HepG2 (cell line): ENCODE data around the gene ADGRF5. TPM values are rescaled to one million over a fixed set of nuclear protein-coding genes. Genes with fewer than 3 reads are reported as not detected.

Experiments used
- CREM ChIP-seq, 2 experiments: sonication (generic) in 1 of 2; formaldehyde crosslinking in 1 of 2; IDR thresholded peaks; 2 replicates each; pipeline versions ENCODE4 v1.4.0 to v1.6.1; 2016 to 2020; ENCODE audit warnings: antibody characterized with exemption in 1 of 2, mild to moderate bottlenecking in 1 of 2, missing genetic modification reagents in 1 of 2
- EEA1 ChIP-seq: sonication (generic); formaldehyde crosslinking; IDR thresholded peaks from 2 replicates; pipeline ENCODE4 v1.5.1; 2020; ENCODE audit warnings: mild to moderate bottlenecking, missing genetic modification reagents, borderline replicate concordance
- ESRRA ChIP-seq: sonication (generic); formaldehyde crosslinking; IDR thresholded peaks from 2 replicates; pipeline ENCODE4 v1.5.1; 2020; ENCODE audit warnings: mild to moderate bottlenecking, low read depth, missing genetic modification reagents
- HNF1B ChIP-seq: sonication (generic); formaldehyde crosslinking; IDR thresholded peaks from 2 replicates; pipeline ENCODE4 v1.5.1; 2020; ENCODE audit warnings: mild to moderate bottlenecking, moderate library complexity, missing genetic modification reagents
- HOXA3 ChIP-seq: sonication (generic); formaldehyde crosslinking; IDR thresholded peaks from 2 replicates; pipeline ENCODE4 v1.5.0; 2020; ENCODE audit warnings: missing genetic modification reagents
- KLF6 ChIP-seq: IDR thresholded peaks from 2 replicates; pipeline ENCODE4 v1.8.0; 2016; ENCODE audit warnings: missing biosample characterization, missing genetic modification reagents
- KMT2B ChIP-seq: IDR thresholded peaks from 2 replicates; pipeline ENCODE4 v1.6.1; 2016; ENCODE audit warnings: missing genetic modification reagents, missing compliant biosample characterization
- NCOA5 ChIP-seq: sonication (generic); formaldehyde crosslinking; IDR thresholded peaks from 2 replicates; pipeline ENCODE4 v1.4.0; 2020; ENCODE audit warnings: missing genetic modification reagents
- REXO4 ChIP-seq: sonication (generic); formaldehyde crosslinking; IDR thresholded peaks from 2 replicates; pipeline ENCODE4 v1.8.0; 2022; ENCODE audit warnings: missing genetic modification reagents, mild to moderate bottlenecking, borderline replicate concordance
- SUZ12 ChIP-seq: fragments of 150-350 bp; IDR thresholded peaks from 2 replicates; pipeline ENCODE4 v1.6.1; 2014; ENCODE audit warnings: low read depth, low read length
- TEAD3 ChIP-seq: optimal IDR thresholded peaks from 2 replicates; pipeline ENCODE3; 2016; ENCODE audit warnings: borderline replicate concordance
- ZBTB21 ChIP-seq: sonication (generic); formaldehyde crosslinking; IDR thresholded peaks from 2 replicates; pipeline ENCODE4 v1.4.0; 2020; ENCODE audit warnings: missing genetic modification reagents
- ZNF207 ChIP-seq: fragments of 450-650 bp; IDR thresholded peaks from 2 replicates; pipeline ENCODE4 v1.6.1; 2016; ENCODE audit warnings: antibody characterized with exemption, borderline replicate concordance
- ZNF362 ChIP-seq: sonication (generic); formaldehyde crosslinking; IDR thresholded peaks from 2 replicates; pipeline ENCODE4 v1.4.0; 2020; ENCODE audit warnings: missing genetic modification reagents, mild to moderate bottlenecking, borderline replicate concordance
- ZNF644 ChIP-seq: IDR thresholded peaks from 2 replicates; pipeline ENCODE4 v1.6.1; 2016; ENCODE audit warnings: low read depth
- ZNF816 ChIP-seq: sonication (generic); formaldehyde crosslinking; IDR thresholded peaks from 2 replicates; pipeline ENCODE4 v1.8.0; 2022; ENCODE audit warnings: missing genetic modification reagents, mild to moderate bottlenecking, borderline replicate concordance
- ZNF83 ChIP-seq: sonication (generic); formaldehyde crosslinking; IDR thresholded peaks from 2 replicates; pipeline ENCODE4 v1.4.0; 2020; ENCODE audit warnings: missing genetic modification reagents, mild to moderate bottlenecking, borderline replicate concordance
- ZNF879 ChIP-seq: sonication (generic); formaldehyde crosslinking; IDR thresholded peaks from 2 replicates; pipeline ENCODE4 v1.8.1; 2023; ENCODE audit warnings: missing genetic modification reagents
- ZSCAN20 ChIP-seq: sonication (generic); formaldehyde crosslinking; IDR thresholded peaks from 2 replicates; pipeline ENCODE4 v1.4.0; 2020; ENCODE audit warnings: missing genetic modification reagents, mild to moderate bottlenecking, borderline replicate concordance
- polyA plus RNA-seq, 8 experiments: library from polyadenylated mRNA; depleted of rRNA in 3 of 8; stranded (reverse) in 7 of 8; unstranded in 1 of 8; fragments of >200 nt; fragmentation: Illumina TruSeq in 4 of 8; extraction: Trizol in 4 of 8; gene quantifications; 2 replicates each; pipeline versions ENCODE4 v1.2.1 to v1.2.3, GENCODE V29; 2011 to 2016; ENCODE audit warnings: low read depth in 4 of 8, missing spikeins in 1 of 8, mixed read lengths in 1 of 8; ENCODE audit not compliant: insufficient read depth in 1 of 8
- total RNA-seq, 5 experiments: library from RNA; depleted of rRNA; stranded (reverse); fragments of >200 nt; fragmentation: Illumina TruSeq; extraction: Trizol; gene quantifications; 2 replicates each; pipeline ENCODE4 v1.2.3, GENCODE V29; 2016; ENCODE audit warnings: low read depth in 1 of 5
- TF ChIP-seq, protein P1 (sequence below): sonication (generic); formaldehyde crosslinking; IDR thresholded peaks from 2 replicates; pipeline ENCODE4 v1.4.0; 2020; ENCODE audit warnings: missing genetic modification reagents, borderline replicate concordance
- TF ChIP-seq, protein P2 (sequence below), 2 experiments: sonication (generic) in 1 of 2; formaldehyde crosslinking in 1 of 2; IDR thresholded peaks; 2 replicates each; pipeline versions ENCODE4 v1.5.1 to v1.6.1; 2011 to 2020; ENCODE audit warnings: borderline replicate concordance in 1 of 2, low read depth in 1 of 2, low read length in 1 of 2, mild to moderate bottlenecking in 1 of 2, missing genetic modification reagents in 1 of 2, moderate library complexity in 1 of 2

The ADGRF5 gene
- total and polyA plus RNA-seq, 2 of the 13 experiments (the other 11 are each of a cell fraction or from before 2014, with no cell fraction given): not detected

GRCh38 chr6:46848684-46849360 is 72.9 kb downstream of the ADGRF5 start (continued):
- TF ChIP-seq HNF1B (CRISPR knock-in tag) (peak; percentile 74; the same call in 1 of the 2 replicates), NCOA5 (no peak), KMT2B (CRISPR knock-in tag) (no peak), ZNF644 (0 out of 2 replicates have a peak, but pooled peaks have one; percentile 42), SUZ12 (no peak), ZNF816 (CRISPR knock-in tag) (no peak), ZNF83 (CRISPR knock-in tag) (no peak), ZNF362 (peak; percentile 34; the same call in 1 of the 2 replicates), ZBTB21 (no peak), HOXA3 (peak; percentile 34; the same call in 1 of the 2 replicates), ZSCAN20 (no peak), ZNF879 (no peak), EEA1 (no peak), REXO4 (CRISPR knock-in tag) (no peak), ZNF207 (no peak), CREM (IDR thresholded peaks at IDR 0.05) (no peak), CREM (CRISPR knock-in tag; IDR thresholded peaks at IDR 0.05) (no peak), KLF6 (CRISPR knock-in tag) (no peak), TEAD3 (CRISPR knock-in tag) (peak; percentile 76), ESRRA (CRISPR knock-in tag) (peak; percentile 43; the same call in 1 of the 2 replicates)
- TF ChIP-seq, protein P1, sequence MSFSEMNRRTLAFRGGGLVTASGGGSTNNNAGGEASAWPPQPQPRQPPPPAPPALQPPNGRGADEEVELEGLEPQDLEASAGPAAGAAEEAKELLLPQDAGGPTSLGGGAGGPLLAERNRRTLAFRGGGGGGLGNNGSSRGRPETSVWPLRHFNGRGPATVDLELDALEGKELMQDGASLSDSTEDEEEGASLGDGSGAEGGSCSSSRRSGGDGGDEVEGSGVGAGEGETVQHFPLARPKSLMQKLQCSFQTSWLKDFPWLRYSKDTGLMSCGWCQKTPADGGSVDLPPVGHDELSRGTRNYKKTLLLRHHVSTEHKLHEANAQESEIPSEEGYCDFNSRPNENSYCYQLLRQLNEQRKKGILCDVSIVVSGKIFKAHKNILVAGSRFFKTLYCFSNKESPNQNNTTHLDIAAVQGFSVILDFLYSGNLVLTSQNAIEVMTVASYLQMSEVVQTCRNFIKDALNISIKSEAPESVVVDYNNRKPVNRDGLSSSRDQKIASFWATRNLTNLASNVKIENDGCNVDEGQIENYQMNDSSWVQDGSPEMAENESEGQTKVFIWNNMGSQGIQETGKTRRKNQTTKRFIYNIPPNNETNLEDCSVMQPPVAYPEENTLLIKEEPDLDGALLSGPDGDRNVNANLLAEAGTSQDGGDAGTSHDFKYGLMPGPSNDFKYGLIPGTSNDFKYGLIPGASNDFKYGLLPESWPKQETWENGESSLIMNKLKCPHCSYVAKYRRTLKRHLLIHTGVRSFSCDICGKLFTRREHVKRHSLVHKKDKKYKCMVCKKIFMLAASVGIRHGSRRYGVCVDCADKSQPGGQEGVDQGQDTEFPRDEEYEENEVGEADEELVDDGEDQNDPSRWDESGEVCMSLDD (CRISPR knock-in tag): no peak
- TF ChIP-seq, protein P2, sequence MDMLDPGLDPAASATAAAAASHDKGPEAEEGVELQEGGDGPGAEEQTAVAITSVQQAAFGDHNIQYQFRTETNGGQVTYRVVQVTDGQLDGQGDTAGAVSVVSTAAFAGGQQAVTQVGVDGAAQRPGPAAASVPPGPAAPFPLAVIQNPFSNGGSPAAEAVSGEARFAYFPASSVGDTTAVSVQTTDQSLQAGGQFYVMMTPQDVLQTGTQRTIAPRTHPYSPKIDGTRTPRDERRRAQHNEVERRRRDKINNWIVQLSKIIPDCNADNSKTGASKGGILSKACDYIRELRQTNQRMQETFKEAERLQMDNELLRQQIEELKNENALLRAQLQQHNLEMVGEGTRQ (IDR thresholded peaks at IDR 0.05; ENCODE audit: low read depth, low read length): no peak
- TF ChIP-seq, protein P2 (CRISPR knock-in tag; IDR thresholded peaks at IDR 0.05; ENCODE audit: borderline replicate concordance): no peak
